ENCODE results near the gene KXD1. TPM values are rescaled to one million over a fixed set of nuclear protein-coding genes. Genes with fewer than 3 reads are reported as not detected.

The KXD1 gene
- total RNA-seq, 1 experiment from 2014 or later = 138 TPM

- peaks cover 0 to 5% (median 0%) of the 10 kb centered on the region in 3 experiments; a peak in 2 of 7 replicates for H3K36me3 Mint-ChIP-seq (ENCODE audit: insufficient read depth in 1 of 3, low read depth in 3 of 3)
- H3K79me2 ChIP-seq (ENCODE audit: insufficient read depth, low read length) = no peaks in the 10 kb centered on the region
- no peak overlapping the region for H3K27ac ChIP-seq (ENCODE audit: insufficient read length, low read depth, low read length)
- peaks cover 6% of the 10 kb centered on the region; the same call in 1 of the 2 replicates for H3K4me1 ChIP-seq (ENCODE audit: insufficient read depth, low read length)
- peak overlapping the region; percentile 13 to 21; a peak in 1 of 5 replicates for H3K4me3 Mint-ChIP-seq
- H2BK20ac ChIP-seq (ENCODE audit: low read depth, low read length, poor library complexity, severe bottlenecking) = no peak overlapping the region
- no CpG with 5 or more reads among the region's 21 CpGs for WGBS (ENCODE audit: extremely low coverage, insufficient read length, low lambda C conversion rate)
- H2BK12ac ChIP-seq (ENCODE audit: insufficient read length, low read depth, low read length) = no peak overlapping the region
- no peak overlapping the region for H3K56ac ChIP-seq (ENCODE audit: insufficient read length, low read depth, low read length)
- peak; percentile 92 for DNase-seq
- H4K8ac ChIP-seq (replicated peaks; ENCODE audit: insufficient read length, low read depth, low read length) = no peak overlapping the region
- no peak overlapping the region for H2BK5ac ChIP-seq (ENCODE audit: insufficient read length, low read length)
- H2AK5ac ChIP-seq (ENCODE audit: insufficient read length, low read length) = no peak overlapping the region
- H3T11ph ChIP-seq (ENCODE audit: low read length) = no peak overlapping the region
- no peak overlapping the region for H2BK15ac ChIP-seq (ENCODE audit: low read depth, low read length)
- H3K9ac ChIP-seq (ENCODE audit: extremely low read depth, insufficient read length, low read length) = no peak overlapping the region
- H3K23me2 ChIP-seq (ENCODE audit: insufficient read length, low read depth, low read length, poor library complexity, severe bottlenecking) = peaks cover 13% of the 10 kb centered on the region
- no peaks in the 10 kb centered on the region; the same call in 1 of the 2 replicates for H3K27me3 ChIP-seq (ENCODE audit: insufficient read depth, low read length)
- H2AFZ ChIP-seq (ENCODE audit: low read length) = no peak overlapping the region
- H3K4me1 Mint-ChIP-seq = peaks cover 27 to 38% of the 10 kb centered on the region in 2 experiments
- no peak for TF ChIP-seq CTCF (conservative IDR thresholded peaks at IDR 0.05)
- H3K79me1 ChIP-seq (ENCODE audit: insufficient read depth, low read depth, low read length, poor library complexity, severe bottlenecking) = no peaks in the 10 kb centered on the region
- peak overlapping the region; percentile 42 for H3K4me2 ChIP-seq (ENCODE audit: insufficient read depth, insufficient read length, low read length)
- no peaks in the 10 kb centered on the region for H4K20me1 ChIP-seq (ENCODE audit: control insufficient read depth, insufficient read depth, insufficient read length)
- no peak overlapping the region for H2BK120ac ChIP-seq (ENCODE audit: low read depth, low read length, poor library complexity, severe bottlenecking)
- peaks cover 44% of the 10 kb centered on the region for H3K27me3 Mint-ChIP-seq (ENCODE audit: low read depth)
- H3K9me3 ChIP-seq (ENCODE audit: control insufficient read depth, low read depth, low read length) = no peaks in the 10 kb centered on the region
- 0 out of 7 replicates have a peak overlapping the region, but pooled peaks of 1 of the 3 experiments have one; percentile 18 for H3K27ac Mint-ChIP-seq
- H3K14ac ChIP-seq (ENCODE audit: insufficient read depth, low read length) = no peak overlapping the region; the same call in 1 of the 2 replicates
- no peak overlapping the region for H3K18ac ChIP-seq (ENCODE audit: insufficient read length, low read depth, low read length)
- H3K23ac ChIP-seq (ENCODE audit: insufficient read length, low read depth, low read length) = no peak overlapping the region
- H4K91ac ChIP-seq (ENCODE audit: insufficient read length, low read depth, low read length) = no peak overlapping the region
- no peak overlapping the region for H4K5ac ChIP-seq (ENCODE audit: insufficient read length, low read depth, low read length)
- H3K4ac ChIP-seq (ENCODE audit: low read depth, low read length) = no peak overlapping the region
- H3K9me3 Mint-ChIP-seq = no peaks in the 10 kb centered on the region; a peak in 1 of 5 replicates
Observed at GRCh38 chr19:18596752-18597157, 39.1 kb downstream of the KXD1 start.
